ENCODE data around the gene DNAJA2.
A peak's percentile ranks its signal among the peaks of the same experiment; 100 is the strongest.

The DNAJA2 gene

DNA sequence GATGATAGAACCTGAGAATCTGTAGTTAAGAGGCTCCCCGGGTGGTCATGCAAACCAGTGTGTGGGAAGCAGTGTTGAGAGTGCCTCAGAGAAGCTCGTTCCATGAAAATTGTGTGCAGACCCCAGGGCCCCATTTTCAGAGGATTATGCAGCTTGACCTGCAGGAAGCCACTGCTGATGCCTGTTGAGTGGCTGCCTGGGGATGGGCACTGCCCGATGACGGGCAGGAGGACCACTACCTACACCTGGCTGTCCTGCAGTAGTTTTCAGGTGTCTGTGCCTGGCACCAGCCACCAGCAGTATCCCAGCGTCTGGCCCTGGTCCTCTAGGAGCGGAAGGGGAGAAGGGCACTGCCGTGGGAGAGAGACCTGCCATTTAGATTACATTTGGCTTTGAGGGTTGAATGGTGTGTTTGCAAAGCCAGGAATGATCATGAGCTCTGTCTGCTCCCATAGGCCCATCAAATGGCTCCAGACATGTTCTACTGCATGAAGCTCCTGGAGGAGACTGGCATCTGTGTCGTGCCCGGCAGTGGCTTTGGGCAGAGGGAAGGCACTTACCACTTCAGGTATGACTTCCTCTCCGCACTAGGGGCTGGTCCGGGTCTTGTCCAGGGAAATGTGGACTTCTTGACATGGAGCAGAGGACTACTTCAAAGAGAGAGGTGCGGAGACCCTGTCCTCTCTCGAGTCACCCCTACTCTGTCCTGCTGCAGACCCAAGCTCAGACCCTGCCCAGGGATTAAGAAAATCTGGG is 46.8 kb downstream of the DNAJA2 start:
- DNase-seq = no peak

DNA sequence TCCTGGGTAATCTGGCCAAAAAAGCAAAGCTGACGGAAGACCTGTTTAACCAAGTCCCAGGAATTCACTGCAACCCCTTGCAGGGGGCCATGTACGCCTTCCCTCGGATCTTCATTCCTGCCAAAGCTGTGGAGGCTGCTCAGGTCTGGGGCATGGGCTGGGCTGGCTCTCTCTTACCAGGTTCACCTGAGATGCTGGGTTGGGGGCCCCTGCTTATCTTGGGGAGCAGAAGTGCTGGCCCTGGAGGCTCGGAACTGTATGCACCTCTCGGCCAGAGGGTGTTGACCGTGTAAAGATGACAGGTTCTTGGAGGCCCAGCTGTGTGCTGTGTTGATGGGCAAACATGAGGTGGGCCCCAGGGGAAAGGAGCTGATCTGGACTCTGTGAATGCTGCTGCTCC is 49.1 kb downstream of the DNAJA2 start:
- DNase-seq = no peak

DNA sequence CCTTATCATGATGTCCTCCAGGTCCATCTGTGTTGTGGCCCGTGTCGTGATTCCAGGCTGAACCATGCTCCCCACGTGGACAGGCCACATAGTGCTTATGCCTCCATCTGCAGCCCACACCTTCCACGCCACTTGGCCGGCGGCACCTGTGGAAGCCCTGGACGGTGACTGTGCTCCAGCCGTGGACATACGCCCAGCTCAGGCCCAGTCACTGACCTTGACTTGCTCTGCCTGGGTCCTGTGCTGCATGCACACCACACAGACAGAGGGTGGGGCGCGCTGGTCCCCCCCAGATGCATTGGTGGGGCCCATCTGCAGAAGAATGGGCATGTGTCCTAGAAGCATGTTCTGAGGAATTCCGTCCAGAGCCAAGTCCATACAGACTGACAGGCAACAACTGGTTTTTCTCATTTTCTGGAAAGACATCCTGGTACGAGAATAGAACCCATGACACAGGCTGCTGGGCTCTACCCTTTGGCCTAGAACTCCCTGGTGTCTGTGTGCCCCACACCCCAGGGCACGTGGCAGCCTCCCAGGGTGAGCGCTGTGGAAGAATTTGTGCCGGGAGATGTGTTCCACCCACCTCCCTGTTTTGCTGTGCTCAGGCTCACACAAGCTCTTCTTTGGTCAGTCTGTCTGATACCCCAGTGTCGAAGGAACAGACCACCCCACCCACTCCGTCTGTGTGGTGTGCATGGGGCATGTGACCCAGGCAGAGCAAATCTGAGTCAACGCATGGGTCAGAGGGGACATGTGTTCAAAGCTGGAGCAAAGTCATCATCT is 49.8 kb downstream of the DNAJA2 start:
- no peak for DNase-seq

DNA sequence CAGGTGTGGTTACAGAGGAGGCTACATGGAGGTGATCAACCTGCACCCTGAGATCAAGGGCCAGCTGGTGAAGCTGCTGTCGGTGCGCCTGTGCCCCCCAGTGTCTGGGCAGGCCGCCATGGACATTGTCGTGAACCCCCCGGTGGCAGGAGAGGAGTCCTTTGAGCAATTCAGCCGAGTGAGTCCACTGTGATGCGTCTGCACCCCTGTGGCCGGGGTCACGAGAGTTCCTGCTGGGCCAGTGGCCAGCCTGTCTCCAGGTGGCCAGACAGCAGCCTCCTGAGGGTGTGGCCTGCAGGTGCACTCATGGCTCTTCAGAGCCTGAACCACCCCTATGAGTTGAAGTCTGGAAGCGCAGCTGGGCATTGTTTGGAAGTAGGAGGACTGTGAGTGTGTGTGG is 51.2 kb downstream of the DNAJA2 start:
- DNase-seq = no peak

DNA sequence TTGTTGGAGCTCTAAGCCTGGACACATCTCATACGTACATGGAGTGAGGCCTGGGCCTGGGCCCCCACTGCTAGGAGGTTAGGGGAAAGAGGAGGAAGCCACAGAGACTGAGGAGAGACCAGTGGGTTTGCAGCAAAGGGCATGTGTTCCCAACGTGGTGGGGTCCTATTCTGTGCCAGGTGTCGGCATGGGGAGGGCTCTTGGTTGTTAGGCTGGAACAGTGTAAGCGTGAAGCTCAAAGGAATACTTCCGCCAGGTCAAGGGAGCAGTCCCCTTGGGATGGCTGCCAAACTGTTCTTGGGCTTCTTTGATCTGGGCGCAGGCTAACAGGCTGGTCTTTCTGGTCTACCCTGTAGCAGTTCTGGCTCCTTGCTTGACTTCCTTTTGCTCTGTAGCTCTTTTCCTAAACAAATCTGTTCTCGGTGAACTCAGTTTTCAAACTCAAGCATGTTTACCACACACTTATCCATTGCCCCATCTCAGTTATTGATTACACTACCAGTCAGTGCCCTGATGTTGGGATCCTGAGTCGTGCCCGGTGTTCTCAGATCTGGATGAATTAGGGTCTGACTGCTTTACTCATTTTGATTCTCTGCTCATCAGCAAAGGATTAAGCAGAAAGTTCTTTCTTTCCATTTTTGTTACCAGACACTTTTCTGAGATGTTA is 52.9 kb downstream of the DNAJA2 start:
- DNase-seq = no peak

DNA sequence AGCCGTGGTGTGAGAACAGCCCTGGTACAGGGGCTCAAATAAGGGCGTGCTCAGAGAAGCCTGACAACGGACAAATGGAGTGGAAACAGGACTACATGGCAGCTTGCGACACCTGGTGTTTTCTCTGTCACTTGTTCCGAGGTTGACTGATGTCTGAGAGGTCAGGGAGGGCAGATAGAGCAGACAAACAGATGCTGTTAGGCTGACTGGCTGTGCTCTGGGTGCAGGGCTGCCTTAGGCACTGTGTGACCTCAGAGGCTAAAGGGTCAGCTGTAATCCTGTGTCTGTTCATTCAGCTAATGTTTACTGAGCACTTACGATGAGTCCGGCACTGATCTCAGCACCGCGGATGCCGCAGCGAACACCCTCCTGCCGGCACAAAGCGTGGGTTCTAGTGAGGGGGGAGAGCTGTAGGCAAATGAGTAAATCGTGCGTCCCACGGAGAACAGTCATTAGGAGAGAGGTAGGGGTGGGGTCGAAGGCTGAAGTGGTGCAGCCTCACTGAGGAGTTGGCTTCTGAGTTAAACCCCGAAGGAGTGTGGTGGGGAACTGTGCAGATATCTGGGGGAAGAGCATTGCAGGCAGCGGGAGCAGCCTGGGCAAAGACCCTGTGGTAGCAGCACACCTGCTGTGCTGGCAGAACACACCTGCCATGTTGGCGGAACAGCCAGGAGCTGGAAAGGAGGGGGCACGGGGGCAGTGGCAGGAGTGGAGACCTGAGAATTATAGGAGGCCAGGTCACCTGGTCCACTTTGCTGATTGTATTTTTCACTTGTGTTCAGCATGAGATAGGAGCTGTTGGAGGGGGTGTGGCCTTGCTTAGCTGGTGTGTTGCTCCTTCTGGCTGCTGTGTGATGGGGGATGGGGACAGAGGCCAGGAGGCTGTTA is 54.3 kb downstream of the DNAJA2 start:
- peak in 1 of 5 experiments; percentile 37 for DNase-seq

DNA sequence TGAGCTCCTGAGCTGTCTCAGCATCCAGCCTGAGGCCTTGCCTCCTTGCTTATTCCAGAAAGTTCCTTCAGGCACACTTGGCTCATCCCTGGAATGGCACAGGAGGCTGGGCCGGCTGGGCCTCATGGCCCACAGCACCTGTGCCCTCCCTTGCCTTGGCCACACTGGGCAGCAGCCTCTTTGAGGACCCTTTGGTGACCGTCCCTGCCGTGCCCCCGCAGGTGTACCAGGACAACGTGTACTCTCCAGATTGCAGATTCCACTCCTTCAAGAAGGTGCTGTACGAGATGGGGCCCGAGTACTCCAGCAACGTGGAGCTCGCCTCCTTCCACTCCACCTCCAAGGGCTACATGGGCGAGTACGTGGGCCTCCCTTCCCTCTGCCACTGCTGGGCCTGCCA is 55.1 kb downstream of the DNAJA2 start:
- DNase-seq = no peak

DNA sequence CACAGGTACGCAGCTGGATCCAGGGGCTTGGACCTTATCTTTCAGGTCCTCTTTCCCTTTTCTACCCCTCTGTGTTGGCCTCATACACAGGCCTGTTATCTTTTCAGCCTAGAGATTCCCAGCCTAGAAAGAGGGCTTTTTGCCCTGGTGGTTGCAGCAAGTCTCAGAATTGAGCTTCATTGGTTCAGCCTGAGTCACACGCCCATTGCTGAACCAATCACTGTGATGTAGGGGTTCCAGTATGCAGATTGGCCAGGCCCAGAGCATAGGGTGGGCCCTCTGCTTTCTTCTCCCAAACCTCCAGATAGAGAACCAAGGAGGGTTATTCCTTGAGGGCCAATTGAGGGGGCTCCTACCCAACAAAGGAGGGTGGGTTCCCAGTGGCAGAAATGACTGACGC is 56.5 kb downstream of the DNAJA2 start:
- DNase-seq = no peak

DNA sequence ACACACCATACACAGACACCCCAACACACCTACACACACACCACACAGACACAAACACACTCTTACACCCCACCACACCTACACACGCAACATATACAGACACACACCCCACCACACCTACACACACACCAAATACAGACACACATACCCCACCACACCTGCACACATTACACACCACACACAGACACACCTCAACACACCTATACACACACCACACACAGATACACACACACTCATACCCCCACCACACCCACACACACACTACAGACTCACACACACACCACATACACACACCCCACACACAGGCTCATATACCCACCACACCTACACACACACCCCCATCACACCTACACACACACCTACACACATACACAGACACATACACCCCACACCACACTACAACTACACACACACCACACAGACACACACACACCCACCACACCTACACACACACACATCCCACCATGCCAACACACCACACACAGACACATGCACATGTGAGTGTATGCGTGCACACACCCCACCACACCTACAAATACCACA is 57.9 kb downstream of the DNAJA2 start:
- no peak for DNase-seq

DNA sequence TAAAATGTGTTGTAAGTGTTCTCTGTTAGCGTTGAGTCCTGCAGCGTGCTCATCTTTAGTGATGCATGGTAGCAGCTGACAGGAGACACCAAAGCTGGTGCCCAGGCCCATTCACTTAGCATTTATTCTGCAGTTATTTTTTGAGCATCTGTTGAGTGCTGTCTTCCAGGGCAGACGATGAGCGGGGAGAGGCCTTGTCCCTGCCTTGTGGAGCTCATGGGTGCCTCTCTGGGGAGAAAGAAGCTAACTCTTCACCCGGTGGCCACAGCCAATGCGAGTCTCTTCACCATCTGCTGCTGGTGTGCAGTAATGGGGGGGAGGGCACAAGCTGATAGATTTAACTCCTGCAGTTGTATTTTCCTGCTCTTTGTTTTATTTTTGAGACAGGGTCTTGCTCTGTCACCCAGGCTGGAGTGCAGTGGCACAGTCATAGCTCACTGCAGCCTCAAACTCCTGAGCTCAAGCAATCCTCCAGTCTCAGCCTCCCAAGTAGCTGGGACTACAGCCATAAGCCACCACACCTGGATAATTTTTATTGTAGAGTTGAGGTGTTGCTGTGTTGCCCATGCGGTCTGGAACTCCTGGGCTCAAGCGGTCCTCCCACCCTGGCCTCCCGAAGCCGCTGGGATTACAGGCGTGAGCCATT is 58.8 kb downstream of the DNAJA2 start:
- DNase-seq = no peak

DNA sequence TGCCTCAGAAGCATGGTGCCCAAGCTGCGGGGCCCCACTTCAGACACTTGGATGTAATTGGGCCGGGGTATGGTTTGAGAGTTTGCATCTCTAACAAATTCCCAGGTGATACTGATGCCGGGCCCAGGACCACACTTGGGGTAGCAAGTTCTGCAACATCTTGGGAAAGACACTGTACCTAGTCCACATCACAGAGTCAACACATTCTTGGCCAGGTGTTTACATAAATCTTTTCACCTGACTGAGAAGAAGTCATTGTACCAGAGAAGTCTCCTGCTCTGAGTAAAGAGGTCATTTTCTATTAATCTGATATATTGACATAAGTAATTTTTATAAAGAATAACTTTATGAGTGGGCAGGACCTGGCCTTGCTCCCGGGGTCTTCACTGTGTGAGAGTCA is 61.8 kb downstream of the DNAJA2 start:
- DNase-seq = no peak

DNA sequence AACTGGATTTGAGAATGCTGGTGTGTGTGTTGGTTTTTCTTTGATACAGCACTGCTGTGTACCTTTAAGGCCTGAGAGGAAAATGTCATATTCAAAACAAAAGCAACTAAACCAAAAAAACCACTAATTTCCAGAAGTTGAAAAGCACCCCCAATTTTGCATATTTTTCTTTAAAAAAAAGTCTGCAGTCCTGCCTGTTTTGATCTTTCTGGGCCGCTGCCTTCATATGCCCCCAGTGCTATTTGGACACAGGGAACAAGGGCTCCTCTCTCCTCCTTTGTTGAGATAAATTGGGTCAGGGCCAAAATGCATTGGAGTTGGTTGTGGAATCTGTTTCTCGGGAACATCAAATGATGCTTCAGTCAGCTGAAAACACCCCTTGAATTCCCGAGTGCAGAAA is 62.4 kb downstream of the DNAJA2 start:
- peak in 1 of 5 experiments; percentile 36 for DNase-seq

DNA sequence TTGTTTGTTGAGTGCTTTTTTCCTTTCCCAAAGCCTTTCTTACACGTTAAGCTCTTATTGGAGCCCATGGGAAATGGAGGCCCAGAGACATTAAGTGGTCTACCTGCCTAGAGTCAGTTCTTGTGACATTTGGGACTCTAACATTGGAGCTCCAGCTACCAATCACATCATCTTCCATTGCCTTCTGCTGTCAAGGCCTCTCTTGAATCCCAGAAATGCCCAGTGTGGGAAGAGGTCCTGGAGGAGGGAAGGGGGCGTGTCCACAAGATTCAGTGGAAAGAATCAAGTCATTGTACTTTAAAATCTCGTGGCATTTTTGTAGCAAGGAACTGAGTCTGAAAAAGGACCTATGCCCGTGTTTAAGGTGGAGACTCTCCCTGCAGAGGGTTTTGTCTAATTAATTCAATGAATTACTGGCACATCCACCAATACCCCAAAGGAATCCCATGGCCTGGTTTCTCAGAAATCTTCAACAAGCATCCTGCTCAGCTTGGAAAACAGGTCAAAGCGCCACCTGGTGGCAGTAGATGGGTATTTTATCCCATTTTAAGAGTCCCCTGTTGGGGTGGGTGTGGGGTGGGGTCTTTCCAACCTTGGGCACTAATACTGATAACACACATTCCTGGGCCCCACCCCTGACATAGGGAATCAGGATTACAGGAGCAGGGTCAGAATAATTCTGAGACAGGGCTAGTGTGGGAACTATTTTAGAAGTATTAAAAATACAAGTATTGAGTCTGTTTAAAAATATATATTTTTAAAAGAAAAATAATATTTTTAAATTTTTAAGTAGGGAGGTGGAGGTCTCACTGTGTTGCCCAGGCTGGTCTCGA is 64.7 kb downstream of the DNAJA2 start:
- peak; percentile 19 to 56 (median 34) for DNase-seq

DNA sequence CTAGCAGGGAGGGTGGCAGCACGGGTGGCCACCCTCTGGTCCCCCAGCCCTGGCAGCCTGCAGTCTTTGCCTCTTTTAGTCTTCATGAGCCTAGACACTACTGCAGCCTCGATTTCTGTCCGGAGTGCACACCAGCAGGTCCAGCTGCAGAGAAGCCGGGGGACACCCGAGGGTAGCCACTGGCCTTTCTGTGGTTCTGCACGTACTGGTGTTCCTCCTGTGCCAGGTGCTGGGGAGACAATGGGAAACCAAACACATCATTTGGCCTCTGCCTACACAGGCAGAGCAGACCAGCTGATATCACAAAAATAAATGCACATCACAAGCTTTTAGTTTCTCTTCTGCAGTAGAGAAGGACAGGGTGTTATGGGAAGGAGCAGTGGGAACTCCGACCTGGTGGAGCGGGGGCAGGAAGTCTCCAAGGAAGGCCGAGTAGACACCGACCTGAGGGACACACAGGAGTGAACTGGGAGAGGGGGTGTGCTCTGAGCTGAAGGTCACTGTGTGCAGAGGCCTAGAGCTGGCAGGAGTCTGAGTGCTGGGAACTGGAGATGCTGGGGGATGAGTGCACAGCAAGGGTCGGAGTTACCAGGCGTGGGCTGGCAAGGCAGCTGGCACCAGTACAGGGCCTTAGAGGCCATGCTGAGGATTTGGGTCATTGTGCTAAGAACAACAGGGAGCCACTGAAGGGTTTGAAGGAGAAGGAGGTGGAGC is 66.3 kb downstream of the DNAJA2 start:
- DNase-seq = no peak

DNA sequence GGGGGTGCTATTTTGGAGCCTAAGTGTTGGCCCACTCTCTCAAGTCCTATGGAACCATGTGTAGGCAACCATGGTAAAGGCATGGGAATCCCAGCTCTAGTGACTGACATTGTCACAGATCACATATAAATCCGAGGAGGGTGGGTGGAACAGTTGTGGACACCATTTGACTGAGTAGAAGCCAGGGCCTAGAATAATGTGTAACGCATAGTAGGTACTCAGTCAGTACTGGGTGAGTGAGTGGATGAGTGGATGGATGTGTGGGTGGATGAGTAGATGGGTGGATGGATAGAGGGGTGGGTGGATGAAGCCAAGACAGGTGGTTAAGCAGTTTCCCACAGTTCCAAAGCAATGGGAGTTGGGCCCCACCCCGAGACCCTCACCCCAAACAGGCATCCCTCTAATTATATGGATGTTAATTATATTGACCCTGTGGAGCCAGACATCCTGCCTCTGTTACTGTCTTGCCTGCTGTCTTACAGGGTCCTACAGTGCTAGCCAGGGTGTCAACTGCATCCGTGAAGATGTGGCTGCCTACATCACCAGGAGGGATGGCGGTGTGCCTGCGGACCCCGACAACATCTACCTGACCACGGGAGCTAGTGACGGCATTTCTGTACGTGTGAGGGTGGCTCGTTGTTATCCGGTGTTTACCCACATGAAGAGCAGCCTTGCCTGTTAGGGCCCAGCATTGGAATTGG is 67.0 kb downstream of the DNAJA2 start:
- no peak for DNase-seq

All from T-helper 2 cell (primary cell).